ENCODE results near the gene MYBPHL.
A peak's percentile ranks its signal among the peaks of the same experiment; 100 is the strongest.

MYBPHL gene

GRCh38 chr1:109282497-109282951 lies 24.3 kb downstream of the MYBPHL start:
- no peak for DNase-seq (ENCODE audit: low spot score)
- no peak for TF ChIP-seq CTCF (IDR thresholded peaks at IDR 0.05; ENCODE audit: extremely low read depth, insufficient read depth, missing control alignments)
- in situ Hi-C loops (cut with MboI; ENCODE audit: low pct_unique_long_range_greater_than_20kb, low sequenced_read_pairs, unreplicated experiment), result no loop called here

GRCh38 chr1:109281680-109282496 lies 24.9 kb downstream of the MYBPHL start:
- no peak for TF ChIP-seq CTCF (IDR thresholded peaks at IDR 0.05; ENCODE audit: extremely low read depth, insufficient read depth, missing control alignments)
- in situ Hi-C loops (cut with MboI; ENCODE audit: low pct_unique_long_range_greater_than_20kb, low sequenced_read_pairs, unreplicated experiment), result no loop called here
- no peak for DNase-seq (ENCODE audit: low spot score)

GRCh38 chr1:109280862-109281261 lies 25.9 kb downstream of the MYBPHL start:
- no peak for DNase-seq (ENCODE audit: low spot score)
- TF ChIP-seq CTCF (IDR thresholded peaks at IDR 0.05; ENCODE audit: extremely low read depth, insufficient read depth, missing control alignments), result no peak
- in situ Hi-C loops (cut with MboI; ENCODE audit: low pct_unique_long_range_greater_than_20kb, low sequenced_read_pairs, unreplicated experiment), result no loop called here

GRCh38 chr1:109279615-109280278 lies 27.1 kb downstream of the MYBPHL start:
- DNase-seq (ENCODE audit: low spot score), result no peak
- TF ChIP-seq CTCF (IDR thresholded peaks at IDR 0.05; ENCODE audit: extremely low read depth, insufficient read depth, missing control alignments), result no peak
- in situ Hi-C loops (cut with MboI; ENCODE audit: low pct_unique_long_range_greater_than_20kb, low sequenced_read_pairs, unreplicated experiment), result no loop called here

GRCh38 chr1:109277434-109278204 lies 29.2 kb downstream of the MYBPHL start:
- peak; percentile 92 for TF ChIP-seq CTCF (IDR thresholded peaks at IDR 0.05; ENCODE audit: extremely low read depth, insufficient read depth, missing control alignments)
- DNase-seq (ENCODE audit: low spot score), result peak; percentile 93
- in situ Hi-C loops (cut with MboI; ENCODE audit: low pct_unique_long_range_greater_than_20kb, low sequenced_read_pairs, unreplicated experiment), result no loop called here

- DNase-seq (ENCODE audit: low spot score), result no peak
- TF ChIP-seq CTCF (IDR thresholded peaks at IDR 0.05; ENCODE audit: extremely low read depth, insufficient read depth, missing control alignments), result no peak
- in situ Hi-C loops (cut with MboI; ENCODE audit: low pct_unique_long_range_greater_than_20kb, low sequenced_read_pairs, unreplicated experiment), result no loop called here
Observed at GRCh38 chr1:109275706-109276345, 31.0 kb downstream of the MYBPHL start.
